Esophagus muscularis mucosa (tissue), 4 donors: ENCODE measurements around the gene ZNF624. TPM values are rescaled to one million over a fixed set of nuclear protein-coding genes. Genes with fewer than 3 reads are reported as not detected.
A peak's percentile ranks its signal among the peaks of the same experiment; 100 is the strongest.

Source experiments
- DNase-seq: peaks from one replicate; pipeline ENCODE4 v3.0.0-alpha.2; 2017; ENCODE audit errors: extremely low spot score
- H3K27ac ChIP-seq, 4 donors: fragments of 200-600 bp; sonication (generic); replicated peaks in 1 of 4; 1 replicate in 3 of 4; 2 replicates in 1 of 4; pipeline ENCODE4 v1.5.1; 2016 to 2019; ENCODE audit warnings: mild to moderate bottlenecking in 1 of 4
- H3K27me3 ChIP-seq, 4 donors: fragments of 200-600 bp; sonication (generic); one replicate each; pipeline versions ENCODE4 v1.5.1 to v1.6.0; 2016 to 2019
- H3K36me3 ChIP-seq, 4 donors: fragments of 200-600 bp; sonication (generic); one replicate each; pipeline ENCODE4 v1.5.1; 2016 to 2019
- H3K4me1 ChIP-seq, 4 donors: fragments of 200-600 bp; sonication (generic); one replicate each; pipeline ENCODE4 v1.5.1; 2016 to 2019
- H3K4me3 ChIP-seq, 4 donors: fragments of 200-600 bp; sonication (generic); 1 replicate in 2 of 4; 2 replicates in 2 of 4; pipeline ENCODE4 v1.5.1; 2016 to 2019; ENCODE audit warnings: mild to moderate bottlenecking in 4 of 4, moderate library complexity in 1 of 4
- H3K9me3 ChIP-seq, 4 donors: fragments of 200-600 bp; sonication (generic); 1 replicate in 3 of 4; 2 replicates in 1 of 4; pipeline ENCODE4 v1.5.1; 2016 to 2019
- EP300 ChIP-seq: sonication (generic); formaldehyde crosslinking; IDR thresholded peaks from one replicate; pipeline ENCODE4 v1.6.1; 2017; ENCODE audit warnings: antibody characterized with exemption
- POLR2A ChIP-seq: fragments of 450-650 bp; IDR thresholded peaks from one replicate; pipeline ENCODE4 v1.6.1; 2017; ENCODE audit warnings: antibody characterized with exemption, moderate library complexity, mild to moderate bottlenecking, low read depth
- POLR2AphosphoS5 ChIP-seq, 2 donors: sonication (generic); formaldehyde crosslinking; IDR thresholded peaks; one replicate each; pipeline ENCODE4 v1.6.1; 2017; ENCODE audit warnings: antibody characterized with exemption in 2 of 2
- WGBS: methylation state at CpG from one replicate; pipeline ENCODE4 v1.1.5; 2018; 5-methylcytosine and 5-hydroxymethylcytosine counted together
- intact Hi-C: fragments of 100-400 bp; cut with DNase I; formaldehyde crosslinking; loops from one replicate; pipeline ENCODE4 v1.15.1; 2023
- total RNA-seq, 4 donors: library from RNA; depleted of rRNA; stranded (reverse); fragments of >200 nt; gene quantifications; one replicate each; pipeline versions ENCODE4 v1.1.0 to v1.2.1, GENCODE V29; 2016
- TF ChIP-seq, protein P1 (sequence below), 3 experiments: fragments of 200-600 bp in 2 of 3; fragments of 450-650 bp in 1 of 3; sonication (generic) in 2 of 3; IDR thresholded peaks; one replicate each; pipeline ENCODE4 v1.5.1; 2017 to 2019; ENCODE audit warnings: antibody characterized with exemption in 3 of 3, mild to moderate bottlenecking in 2 of 3, moderate library complexity in 1 of 3

Gene ZNF624
- total RNA-seq, 4 donors from 2014 or later: 1.2 to 4.5 (median 2.5) TPM

DNA sequence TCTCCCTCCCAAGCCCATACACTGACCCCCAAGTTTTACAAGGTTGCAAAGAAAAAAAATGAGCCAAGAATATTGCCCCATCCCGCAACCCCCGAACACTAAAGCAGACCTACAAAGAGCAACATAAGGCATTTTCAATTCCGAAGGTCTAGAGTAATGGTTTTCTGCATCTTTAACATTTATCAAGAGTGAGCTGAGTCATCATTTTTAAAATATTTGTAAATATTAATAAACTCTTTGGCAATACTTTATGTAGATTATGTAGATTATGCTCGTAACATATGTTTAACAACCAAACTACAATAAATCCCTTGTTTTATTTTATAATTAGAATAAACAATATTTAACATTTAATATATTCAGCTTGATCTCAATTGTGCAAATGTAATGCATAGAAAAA is 1.4 kb downstream of the ZNF624 start:
- H3K4me3 ChIP-seq: no peak overlapping the region
- no peak for DNase-seq
- H3K36me3 ChIP-seq: peaks cover 0 to 1% (median under 1%) of the 10 kb centered on the region in 4 donors
- TF ChIP-seq POLR2A (no peak), EP300 (no peak), POLR2AphosphoS5 (IDR thresholded peaks at IDR 0.05) (no peak)
- TF ChIP-seq, protein P1, sequence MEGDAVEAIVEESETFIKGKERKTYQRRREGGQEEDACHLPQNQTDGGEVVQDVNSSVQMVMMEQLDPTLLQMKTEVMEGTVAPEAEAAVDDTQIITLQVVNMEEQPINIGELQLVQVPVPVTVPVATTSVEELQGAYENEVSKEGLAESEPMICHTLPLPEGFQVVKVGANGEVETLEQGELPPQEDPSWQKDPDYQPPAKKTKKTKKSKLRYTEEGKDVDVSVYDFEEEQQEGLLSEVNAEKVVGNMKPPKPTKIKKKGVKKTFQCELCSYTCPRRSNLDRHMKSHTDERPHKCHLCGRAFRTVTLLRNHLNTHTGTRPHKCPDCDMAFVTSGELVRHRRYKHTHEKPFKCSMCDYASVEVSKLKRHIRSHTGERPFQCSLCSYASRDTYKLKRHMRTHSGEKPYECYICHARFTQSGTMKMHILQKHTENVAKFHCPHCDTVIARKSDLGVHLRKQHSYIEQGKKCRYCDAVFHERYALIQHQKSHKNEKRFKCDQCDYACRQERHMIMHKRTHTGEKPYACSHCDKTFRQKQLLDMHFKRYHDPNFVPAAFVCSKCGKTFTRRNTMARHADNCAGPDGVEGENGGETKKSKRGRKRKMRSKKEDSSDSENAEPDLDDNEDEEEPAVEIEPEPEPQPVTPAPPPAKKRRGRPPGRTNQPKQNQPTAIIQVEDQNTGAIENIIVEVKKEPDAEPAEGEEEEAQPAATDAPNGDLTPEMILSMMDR (IDR thresholded peaks at IDR 0.05): no peak
- intact Hi-C loops: loop anchor here (5.0 kb wide), 1 partner anchor 65 kb away; no protein-coding TSS in a partner anchor
- WGBS: 90% methylated on average over 4 of the region's 4 CpGs
- H3K27me3 ChIP-seq: no peaks in the 10 kb centered on the region
- H3K27ac ChIP-seq: peak overlapping the region; percentile 94 to 95 (median 94)
- peaks cover 6 to 21% (median 19%) of the 10 kb centered on the region in 4 donors for H3K4me1 ChIP-seq
- H3K9me3 ChIP-seq: no peaks in the 10 kb centered on the region

DNA sequence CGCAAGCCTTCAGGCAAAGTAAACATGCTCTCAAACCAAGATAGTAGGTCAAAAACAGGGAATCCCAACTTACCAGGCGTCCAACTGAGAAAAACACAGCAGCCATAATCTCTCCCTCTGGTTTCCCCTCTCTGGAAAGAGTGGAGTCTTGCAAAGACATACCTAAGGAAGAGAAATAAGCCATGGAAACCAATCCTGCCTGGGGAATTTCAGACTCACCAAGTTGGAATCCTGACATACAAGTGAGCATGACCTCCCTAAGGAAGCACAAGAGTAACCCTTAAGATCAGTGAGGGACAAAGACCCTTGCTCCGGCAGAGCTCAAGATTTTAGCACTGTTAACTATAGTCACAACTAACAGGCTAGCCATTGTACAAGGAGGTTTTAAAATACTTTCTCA is 4.1 kb downstream of the ZNF624 start:
- Histone ChIP-seq H3K9me3 (no peaks in the 10 kb centered on the region), H3K36me3 (peaks cover 0 to 18% (median 4%) of the 10 kb centered on the region in 4 donors), H3K4me3 (no peak overlapping the region), H3K4me1 (peaks cover 6 to 20% (median 19%) of the 10 kb centered on the region in 4 donors), H3K27me3 (no peaks in the 10 kb centered on the region), H3K27ac (no peak overlapping the region)
- no peak for DNase-seq
- TF ChIP-seq POLR2AphosphoS5 (IDR thresholded peaks at IDR 0.05) (no peak), EP300 (no peak), POLR2A (no peak)
- TF ChIP-seq, protein P1 (IDR thresholded peaks at IDR 0.05): no peak
- intact Hi-C loops: no loop called here
- 93% methylated on average over 3 of the region's 3 CpGs for WGBS

DNA sequence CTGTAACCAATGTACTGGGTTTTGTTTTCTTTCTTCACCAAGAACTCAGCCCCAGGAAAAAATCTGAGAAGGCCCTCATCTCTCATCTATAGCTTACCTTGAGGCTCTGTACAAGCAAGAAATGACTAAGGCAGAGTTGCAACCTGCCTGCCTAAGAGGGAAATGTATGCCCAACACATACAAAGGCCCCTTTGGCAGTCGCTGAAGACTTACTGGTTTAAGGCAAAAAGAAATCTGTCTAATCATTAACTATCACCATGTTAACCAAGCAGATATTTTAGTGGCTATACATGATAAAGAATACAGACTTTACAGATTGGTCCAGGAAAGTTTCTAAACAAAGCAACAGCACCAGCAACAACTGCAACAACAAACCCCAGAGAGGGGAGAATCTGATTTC is 14.2 kb downstream of the ZNF624 start:
- Histone ChIP-seq H3K4me1 (no peaks in the 10 kb centered on the region), H3K36me3 (peaks cover 0 to 8% (median 0%) of the 10 kb centered on the region in 4 donors), H3K27ac (no peak overlapping the region), H3K4me3 (no peak overlapping the region), H3K9me3 (no peaks in the 10 kb centered on the region), H3K27me3 (no peaks in the 10 kb centered on the region)
- intact Hi-C loops: no loop called here
- no peak for DNase-seq
- TF ChIP-seq EP300 (no peak), POLR2AphosphoS5 (IDR thresholded peaks at IDR 0.05) (no peak), POLR2A (no peak)
- TF ChIP-seq, protein P1 (IDR thresholded peaks at IDR 0.05): no peak
- 87% methylated on average over 1 of the region's 1 CpG for WGBS

DNA sequence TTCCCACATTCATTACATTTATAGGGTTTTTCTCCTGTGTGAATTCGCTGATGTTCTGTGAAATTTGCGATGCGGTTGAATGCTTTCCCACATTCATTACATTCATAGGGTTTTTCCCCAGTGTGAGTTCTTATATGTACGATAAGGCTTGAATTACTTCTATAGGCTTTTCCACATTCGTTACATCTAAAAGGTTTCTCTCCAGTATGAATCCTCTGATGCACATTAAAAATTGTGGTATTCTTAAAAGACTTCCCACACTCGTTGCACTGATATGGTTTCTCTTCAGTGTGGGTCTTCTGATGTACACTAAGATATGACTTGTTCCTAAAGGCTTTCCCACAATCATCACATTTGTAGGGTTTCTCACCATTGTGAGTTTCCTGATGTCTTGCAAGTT is 30.4 kb downstream of the ZNF624 start:
- DNase-seq: no peak
- TF ChIP-seq POLR2AphosphoS5 (IDR thresholded peaks at IDR 0.05): no peak
- TF ChIP-seq POLR2A: no peak
- TF ChIP-seq EP300: no peak
- TF ChIP-seq, protein P1 (IDR thresholded peaks at IDR 0.05): no peak
- no peak overlapping the region for H3K4me3 ChIP-seq
- no peaks in the 10 kb centered on the region for H3K4me1 ChIP-seq
- H3K27ac ChIP-seq: no peak overlapping the region
- intact Hi-C loops: no loop called here
- H3K27me3 ChIP-seq: no peaks in the 10 kb centered on the region
- peaks cover 12 to 54% (median 35%) of the 10 kb centered on the region in 4 donors for H3K36me3 ChIP-seq
- 95% methylated on average over 6 of the region's 6 CpGs for WGBS
- H3K9me3 ChIP-seq: peaks cover 5 to 58% (median 54%) of the 10 kb centered on the region in 4 donors
